Smooth muscle cell (in vitro differentiated cells): ENCODE results near the gene USP4. TPM values are rescaled to one million over a fixed set of nuclear protein-coding genes. Genes with fewer than 3 reads are reported as not detected.

ENCODE experiments used
- DNase-seq: peaks from one replicate; lab custom pipeline; 2025; ENCODE audit not compliant: unreplicated experiment; lab: John Stamatoyannopoulos, UW
- H2AFZ ChIP-seq: fragments of 200-600 bp; sonication (generic); 2 replicates; pipeline ENCODE4 v1.6.0; 2016; ENCODE audit warnings: antibody characterized with exemption, low read depth, mild to moderate bottlenecking
- H3F3A ChIP-seq: fragments of 200-600 bp; sonication (generic); 2 replicates; pipeline ENCODE4 v1.6.0; 2017; ENCODE audit warnings: antibody characterized with exemption, low read depth
- H3K27ac ChIP-seq: fragments of 200-600 bp; sonication (generic); 2 replicates; pipeline ENCODE4 v1.5.1; 2016; ENCODE audit warnings: low read depth, mild to moderate bottlenecking
- H3K27me3 ChIP-seq: fragments of 200-600 bp; sonication (generic); 2 replicates; pipeline ENCODE4 v1.6.1; 2016; ENCODE audit warnings: low read depth, mild to moderate bottlenecking
- H3K36me3 ChIP-seq: fragments of 200-600 bp; sonication (generic); 2 replicates; pipeline ENCODE4 v1.5.1; 2016; ENCODE audit warnings: low read depth
- H3K4me1 ChIP-seq: fragments of 200-600 bp; sonication (generic); 2 replicates; pipeline ENCODE4 v1.5.1; 2016; ENCODE audit warnings: low read depth
- H3K4me2 ChIP-seq: fragments of 200-600 bp; sonication (generic); 2 replicates; pipeline ENCODE4 v1.6.0; 2016; ENCODE audit warnings: mild to moderate bottlenecking
- H3K4me3 ChIP-seq: fragments of 200-600 bp; sonication (generic); 2 replicates; pipeline ENCODE4 v1.5.1; 2016; ENCODE audit warnings: mild to moderate bottlenecking
- H3K79me2 ChIP-seq: fragments of 200-600 bp; sonication (generic); 2 replicates; pipeline ENCODE4 v1.6.0; 2016; ENCODE audit warnings: low read depth, mild to moderate bottlenecking
- H3K9ac ChIP-seq: fragments of 200-600 bp; sonication (generic); 2 replicates; pipeline ENCODE4 v1.6.0; 2016; ENCODE audit warnings: low read depth
- H3K9me3 ChIP-seq: fragments of 200-600 bp; sonication (generic); replicated peaks from 2 replicates; pipeline ENCODE4 v1.5.1; 2016; ENCODE audit warnings: low read depth
- H4K20me1 ChIP-seq: fragments of 200-600 bp; sonication (generic); 2 replicates; pipeline ENCODE4 v1.6.0; 2016; ENCODE audit warnings: low read depth
- WGBS: methylation state at CpG from one replicate; pipeline ENCODE4 v1.1.7; 2016; ENCODE audit warnings: low lambda C conversion rate; 5-methylcytosine and 5-hydroxymethylcytosine counted together
- polyA plus RNA-seq: library from polyadenylated mRNA; unstranded; fragments of >200 nt; fragmentation: Nextera tagmentation; extraction: Ambion mirVana; gene quantifications from 2 replicates; pipeline ENCODE4 v1.2.1, GENCODE V29; 2016
- total RNA-seq: library from RNA; depleted of rRNA; stranded (reverse); fragments of >200 nt; gene quantifications from 2 replicates; pipeline ENCODE4 v1.2.3, GENCODE V29; 2014
- TF ChIP-seq, protein P1 (sequence below): fragments of 200-600 bp; sonication (generic); IDR thresholded peaks from 2 replicates; pipeline ENCODE4 v1.5.1; 2017; ENCODE audit warnings: borderline replicate concordance, mild to moderate bottlenecking, antibody characterized with exemption; ENCODE audit not compliant: insufficient read depth, poor library complexity, severe bottlenecking

USP4 gene
- total and polyA plus RNA-seq, 2 experiments from 2014 or later, result 25.6 to 28.3 TPM

DNA sequence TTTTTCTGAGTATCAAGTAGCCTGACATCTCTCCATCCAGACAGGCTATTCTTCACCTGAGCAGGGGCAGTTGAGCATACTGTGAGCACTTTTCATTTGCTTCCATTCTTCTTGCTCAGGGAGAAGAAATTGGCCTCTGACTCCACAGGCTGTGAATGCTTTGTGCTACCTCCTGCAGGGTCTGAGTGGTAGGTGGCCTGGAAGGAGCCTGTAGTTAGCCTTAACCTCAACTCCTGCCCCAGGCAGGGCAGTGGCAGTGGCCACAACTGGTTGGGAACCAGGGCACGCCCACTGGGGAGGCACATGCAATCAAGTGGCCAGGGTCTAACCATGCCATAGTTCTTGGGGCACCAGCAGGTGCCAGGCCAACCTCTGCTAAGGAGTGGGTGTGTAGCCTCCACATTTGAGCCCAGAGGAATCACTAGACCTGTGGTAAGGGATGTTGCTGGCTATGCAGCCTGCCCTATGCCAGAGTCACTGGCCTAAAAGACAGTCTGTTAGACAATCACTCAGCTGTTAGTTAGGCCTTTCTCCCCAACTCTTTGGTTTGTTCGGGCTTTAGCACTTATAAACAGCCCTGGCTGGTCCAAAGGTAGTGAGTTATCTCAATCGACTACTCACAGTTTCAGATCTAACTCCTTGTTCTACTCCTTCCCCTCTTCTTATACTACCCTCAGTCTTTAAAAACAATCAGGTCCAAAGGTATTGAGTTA, 70.3 kb downstream of the USP4 start:
- no peak overlapping the region for H3K4me3 ChIP-seq
- no peaks in the 10 kb centered on the region for H3K27me3 ChIP-seq
- 99% methylated on average over 3 of the region's 3 CpGs for WGBS
- H3K79me2 ChIP-seq, result no peaks in the 10 kb centered on the region
- H3K9me3 ChIP-seq, result no peaks in the 10 kb centered on the region
- H3K4me1 ChIP-seq, result no peaks in the 10 kb centered on the region
- H3K4me2 ChIP-seq, result no peak overlapping the region
- H3K27ac ChIP-seq, result no peak overlapping the region
- no peak for DNase-seq
- H3K36me3 ChIP-seq, result no peaks in the 10 kb centered on the region
- H4K20me1 ChIP-seq, result no peaks in the 10 kb centered on the region
- no peaks in the 10 kb centered on the region for H3F3A ChIP-seq
- TF ChIP-seq, protein P1, sequence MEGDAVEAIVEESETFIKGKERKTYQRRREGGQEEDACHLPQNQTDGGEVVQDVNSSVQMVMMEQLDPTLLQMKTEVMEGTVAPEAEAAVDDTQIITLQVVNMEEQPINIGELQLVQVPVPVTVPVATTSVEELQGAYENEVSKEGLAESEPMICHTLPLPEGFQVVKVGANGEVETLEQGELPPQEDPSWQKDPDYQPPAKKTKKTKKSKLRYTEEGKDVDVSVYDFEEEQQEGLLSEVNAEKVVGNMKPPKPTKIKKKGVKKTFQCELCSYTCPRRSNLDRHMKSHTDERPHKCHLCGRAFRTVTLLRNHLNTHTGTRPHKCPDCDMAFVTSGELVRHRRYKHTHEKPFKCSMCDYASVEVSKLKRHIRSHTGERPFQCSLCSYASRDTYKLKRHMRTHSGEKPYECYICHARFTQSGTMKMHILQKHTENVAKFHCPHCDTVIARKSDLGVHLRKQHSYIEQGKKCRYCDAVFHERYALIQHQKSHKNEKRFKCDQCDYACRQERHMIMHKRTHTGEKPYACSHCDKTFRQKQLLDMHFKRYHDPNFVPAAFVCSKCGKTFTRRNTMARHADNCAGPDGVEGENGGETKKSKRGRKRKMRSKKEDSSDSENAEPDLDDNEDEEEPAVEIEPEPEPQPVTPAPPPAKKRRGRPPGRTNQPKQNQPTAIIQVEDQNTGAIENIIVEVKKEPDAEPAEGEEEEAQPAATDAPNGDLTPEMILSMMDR, result no peak
- no peak overlapping the region for H3K9ac ChIP-seq
- H2AFZ ChIP-seq, result no peak overlapping the region

DNA sequence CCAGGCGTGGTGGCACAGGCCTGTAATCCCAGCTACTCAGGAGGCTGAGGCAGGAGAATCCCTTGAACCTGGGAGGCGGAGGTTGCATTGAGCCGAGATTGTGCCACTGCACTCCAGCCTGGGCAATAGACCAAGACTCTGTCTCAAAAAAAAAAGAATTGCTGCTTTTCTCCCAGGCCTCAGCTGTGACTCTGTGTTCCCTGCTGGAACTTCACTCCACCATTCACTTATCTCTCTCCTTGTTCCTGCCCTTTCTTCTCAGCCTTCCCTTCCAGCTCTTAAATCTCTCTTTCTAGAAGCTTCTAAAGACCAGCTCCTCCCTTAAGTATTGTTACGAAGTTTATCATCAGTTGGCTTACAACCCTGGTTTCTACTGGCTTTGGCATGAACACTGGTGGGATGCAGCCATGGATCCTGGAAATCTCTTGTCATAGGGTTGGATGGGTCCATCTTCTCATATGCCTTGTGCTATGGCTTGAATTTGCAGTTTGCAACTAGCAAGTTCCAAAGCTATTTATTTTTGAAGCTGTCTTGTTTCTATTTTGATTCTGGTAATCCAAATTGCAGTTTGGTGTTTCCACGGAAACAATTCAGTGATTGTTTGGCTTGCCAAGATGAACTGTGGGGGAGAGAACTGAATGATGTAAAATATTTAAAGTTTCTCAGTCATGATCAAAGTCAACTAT, 73.3 kb downstream of the USP4 start:
- Histone ChIP-seq H3K4me1 (no peaks in the 10 kb centered on the region), H3K9me3 (no peaks in the 10 kb centered on the region), H3K27me3 (no peaks in the 10 kb centered on the region), H3K4me3 (no peak overlapping the region), H3K79me2 (no peaks in the 10 kb centered on the region), H2AFZ (no peak overlapping the region), H3K9ac (no peak overlapping the region), H3F3A (no peaks in the 10 kb centered on the region), H4K20me1 (no peaks in the 10 kb centered on the region), H3K4me2 (no peak overlapping the region), H3K36me3 (no peaks in the 10 kb centered on the region), H3K27ac (no peak overlapping the region)
- TF ChIP-seq, protein P1, result no peak
- WGBS, result 93% methylated on average over 5 of the region's 5 CpGs
- no peak for DNase-seq

DNA sequence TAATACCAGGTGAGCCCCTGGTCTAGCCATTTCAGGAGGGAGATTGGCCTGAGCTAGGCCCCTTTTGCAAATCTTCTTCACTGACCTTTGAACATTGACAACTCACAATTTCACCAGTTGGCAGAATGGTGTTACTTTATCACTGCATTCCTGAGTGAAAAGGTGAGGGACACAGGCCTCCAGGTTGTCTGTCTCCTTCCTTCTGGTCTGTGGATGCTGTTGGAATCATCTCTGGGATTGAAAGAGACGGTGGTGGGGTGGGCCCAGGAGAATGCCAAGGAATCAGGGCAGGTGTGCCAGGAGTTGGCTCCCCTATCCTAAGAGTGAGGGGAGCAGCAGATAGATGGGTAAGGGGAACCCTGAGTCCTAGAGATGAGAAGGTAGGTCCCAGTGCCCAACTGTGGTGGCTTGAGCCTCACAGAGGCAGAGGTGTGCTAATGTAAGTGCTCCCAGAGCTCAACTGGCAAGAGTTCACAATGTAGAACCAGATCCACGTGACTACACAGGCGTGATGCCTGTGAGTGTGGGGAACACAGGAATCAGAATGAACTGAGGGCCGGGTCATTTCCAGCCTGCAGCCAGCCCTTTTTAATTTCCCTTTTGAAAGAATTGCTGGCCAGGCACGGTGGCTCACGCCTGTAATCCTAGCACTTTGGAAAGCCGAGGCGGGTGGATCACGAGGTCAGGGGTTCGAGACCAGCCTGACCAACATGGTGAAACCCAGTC, 74.0 kb downstream of the USP4 start:
- Histone ChIP-seq H3K9ac (no peak overlapping the region), H3K4me3 (no peak overlapping the region), H3K4me2 (no peak overlapping the region), H3K9me3 (no peaks in the 10 kb centered on the region), H3K4me1 (no peaks in the 10 kb centered on the region), H3F3A (no peaks in the 10 kb centered on the region), H2AFZ (no peak overlapping the region), H3K79me2 (no peaks in the 10 kb centered on the region), H4K20me1 (no peaks in the 10 kb centered on the region), H3K27ac (no peak overlapping the region), H3K36me3 (no peaks in the 10 kb centered on the region), H3K27me3 (no peaks in the 10 kb centered on the region)
- DNase-seq, result no peak
- 95% methylated on average over 10 of the region's 10 CpGs for WGBS
- TF ChIP-seq, protein P1, result no peak
